GM20431 (cell line): Measurements from ENCODE around the gene MAGEE2.
"Not testable (repeated sequence)": the region's sequence is repeated elsewhere in the genome, so short reads cannot be mapped to it uniquely, and the experiment has no call there.

Source experiments
- in situ Hi-C: fragments of 300-500 bp; cut with MseI, MboI; formaldehyde crosslinking; loops from one replicate; pipeline ENCODE4 v1.15.0; 2020; ENCODE audit warnings: low sequenced_read_pairs; ENCODE audit not compliant: unreplicated experiment

MAGEE2 gene, protein sequence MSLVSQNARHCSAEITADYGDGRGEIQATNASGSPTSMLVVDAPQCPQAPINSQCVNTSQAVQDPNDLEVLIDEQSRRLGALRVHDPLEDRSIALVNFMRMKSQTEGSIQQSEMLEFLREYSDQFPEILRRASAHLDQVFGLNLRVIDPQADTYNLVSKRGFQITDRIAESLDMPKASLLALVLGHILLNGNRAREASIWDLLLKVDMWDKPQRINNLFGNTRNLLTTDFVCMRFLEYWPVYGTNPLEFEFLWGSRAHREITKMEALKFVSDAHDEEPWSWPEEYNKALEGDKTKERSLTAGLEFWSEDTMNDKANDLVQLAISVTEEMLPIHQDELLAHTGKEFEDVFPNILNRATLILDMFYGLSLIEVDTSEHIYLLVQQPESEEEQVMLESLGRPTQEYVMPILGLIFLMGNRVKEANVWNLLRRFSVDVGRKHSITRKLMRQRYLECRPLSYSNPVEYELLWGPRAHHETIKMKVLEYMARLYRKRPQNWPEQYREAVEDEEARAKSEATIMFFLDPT

DNA sequence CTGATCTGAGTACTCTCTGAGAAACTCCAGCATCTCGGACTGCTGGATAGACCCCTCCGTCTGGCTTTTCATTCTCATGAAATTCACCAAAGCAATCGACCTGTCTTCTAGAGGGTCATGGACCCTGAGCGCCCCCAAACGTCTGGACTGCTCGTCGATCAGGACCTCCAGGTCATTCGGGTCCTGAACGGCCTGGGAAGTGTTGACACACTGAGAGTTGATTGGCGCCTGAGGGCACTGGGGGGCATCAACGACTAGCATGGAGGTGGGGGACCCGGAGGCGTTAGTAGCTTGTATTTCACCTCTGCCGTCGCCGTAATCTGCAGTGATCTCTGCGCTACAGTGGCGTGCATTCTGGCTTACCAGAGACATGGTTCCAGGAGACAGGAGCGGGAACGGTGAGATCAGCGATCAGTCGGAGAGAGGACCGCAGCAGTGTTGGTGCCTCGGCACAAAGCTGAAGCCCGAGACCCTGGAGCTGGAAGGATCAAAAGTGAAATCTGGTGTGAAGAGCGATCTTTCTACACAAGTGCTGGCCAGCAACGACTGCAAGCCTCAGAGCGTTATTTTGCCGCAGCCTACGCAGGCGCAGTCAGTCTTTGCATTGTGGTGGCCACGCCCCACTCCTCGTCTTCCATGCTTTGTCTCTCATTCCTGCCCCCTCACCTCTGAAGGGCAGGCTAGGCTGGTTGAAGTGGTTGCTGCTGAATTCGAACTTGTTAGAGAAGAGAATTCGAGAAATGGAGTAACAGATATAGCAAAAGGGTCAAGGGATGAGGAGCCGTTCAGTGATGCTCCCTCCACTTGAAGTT lies at the start of gene MAGEE2:
Gene MAGEE2 (minus strand): TSS at position 575 of the 812 bp plus-strand sequence. CDS start 203 bp downstream, at position 372.
- in situ Hi-C loops = no loop called here

GRCh38 chrX:75786290-75786689 lies 1.2 kb upstream of the MAGEE2 start:
- in situ Hi-C loops = no loop called here

- in situ Hi-C loops = no loop called here
Observed at GRCh38 chrX:75781611-75782010, 3.4 kb downstream of the MAGEE2 start.

- in situ Hi-C loops = not testable (repeated sequence)
Observed at GRCh38 chrX:75768063-75768462, 17.0 kb downstream of the MAGEE2 start.

DNA sequence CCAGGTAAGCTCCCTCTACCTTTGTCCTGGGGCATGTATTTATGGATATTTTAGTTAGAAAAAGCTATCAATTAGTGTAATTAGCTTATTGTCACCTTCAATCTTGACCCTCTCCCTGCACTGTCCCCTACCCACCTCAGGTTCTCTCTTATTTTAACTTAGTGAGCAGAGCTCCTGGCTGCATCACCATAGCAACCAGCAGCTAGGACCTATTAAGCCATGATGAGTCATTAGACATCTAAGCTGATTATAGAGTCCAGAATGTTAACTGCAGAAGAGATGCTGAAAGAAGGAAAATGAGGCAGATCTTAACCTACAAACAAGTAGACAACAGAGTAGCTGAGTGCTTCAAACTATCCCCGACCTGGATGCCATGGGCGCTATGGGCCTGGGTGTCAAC lies 36.6 kb downstream of the MAGEE2 start:
- in situ Hi-C loops = no loop called here

DNA sequence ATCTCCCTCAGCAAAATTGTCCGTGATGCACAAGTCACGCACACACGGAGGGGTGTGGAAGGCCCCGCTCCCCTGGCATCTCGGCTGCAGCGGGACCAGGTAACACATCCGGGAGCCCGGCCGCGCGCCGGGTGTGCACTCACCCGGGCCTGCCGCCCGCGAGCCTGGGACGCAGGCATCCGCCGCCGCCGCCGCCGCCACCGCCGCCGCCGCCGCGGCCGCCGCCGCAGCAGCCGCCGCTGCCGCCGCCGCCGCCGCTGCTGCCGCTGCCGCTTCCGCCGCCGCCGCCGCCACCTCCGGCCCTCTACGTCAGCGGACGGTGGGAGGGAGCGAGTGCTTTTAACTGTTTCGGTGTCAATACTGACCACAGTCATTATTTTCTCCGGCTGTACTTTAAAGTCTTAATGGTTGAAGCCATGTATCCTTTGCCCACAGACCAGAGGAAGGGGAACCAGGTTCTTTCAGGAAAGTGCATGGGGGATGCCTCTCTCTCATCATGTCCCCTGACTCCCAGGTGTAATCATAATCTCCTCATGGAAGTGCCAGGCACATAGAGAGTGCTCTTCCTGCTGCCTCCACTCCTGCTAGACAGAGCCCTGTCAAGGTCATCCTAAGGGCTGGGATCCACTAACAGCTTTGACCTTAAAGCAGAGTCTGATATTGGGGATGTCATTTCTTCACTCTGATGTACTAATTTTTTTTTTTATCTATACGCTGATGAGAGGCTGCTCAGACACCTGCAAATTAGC lies 38.0 kb downstream of the MAGEE2 start:
- in situ Hi-C loops = no loop called here
